GM12873 (cell line): ENCODE results near the gene NIPBL.

ENCODE experiments used
- TF ChIP-seq, protein P1 (sequence below): IDR thresholded peaks from 2 replicates; pipeline ENCODE4 v1.5.1; 2012; ENCODE audit warnings: low read depth, mild to moderate bottlenecking, moderate library complexity, low read length, control low read depth; ENCODE audit not compliant: insufficient read depth; ENCODE audit errors: missing control alignments

NIPBL gene

DNA sequence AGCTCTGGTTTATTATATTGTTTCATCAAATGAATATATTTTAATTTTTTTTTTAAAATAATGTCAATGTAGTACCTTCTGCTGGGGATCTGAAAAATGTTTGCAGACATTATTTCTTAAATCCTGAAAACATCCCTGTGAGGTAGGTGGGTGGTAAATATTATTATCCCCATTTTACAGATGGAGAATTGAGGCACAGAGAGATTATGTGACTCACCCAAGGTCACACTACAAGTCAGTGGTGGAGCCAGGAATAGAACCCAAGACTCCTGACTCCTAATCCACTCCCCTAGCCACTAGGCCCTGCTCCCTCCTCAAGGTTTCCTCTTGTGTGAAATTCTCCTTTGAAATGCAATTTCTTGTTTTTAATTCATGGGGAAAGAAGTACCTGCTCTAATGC lies 171.4 kb downstream of the NIPBL start:
- TF ChIP-seq, protein P1, sequence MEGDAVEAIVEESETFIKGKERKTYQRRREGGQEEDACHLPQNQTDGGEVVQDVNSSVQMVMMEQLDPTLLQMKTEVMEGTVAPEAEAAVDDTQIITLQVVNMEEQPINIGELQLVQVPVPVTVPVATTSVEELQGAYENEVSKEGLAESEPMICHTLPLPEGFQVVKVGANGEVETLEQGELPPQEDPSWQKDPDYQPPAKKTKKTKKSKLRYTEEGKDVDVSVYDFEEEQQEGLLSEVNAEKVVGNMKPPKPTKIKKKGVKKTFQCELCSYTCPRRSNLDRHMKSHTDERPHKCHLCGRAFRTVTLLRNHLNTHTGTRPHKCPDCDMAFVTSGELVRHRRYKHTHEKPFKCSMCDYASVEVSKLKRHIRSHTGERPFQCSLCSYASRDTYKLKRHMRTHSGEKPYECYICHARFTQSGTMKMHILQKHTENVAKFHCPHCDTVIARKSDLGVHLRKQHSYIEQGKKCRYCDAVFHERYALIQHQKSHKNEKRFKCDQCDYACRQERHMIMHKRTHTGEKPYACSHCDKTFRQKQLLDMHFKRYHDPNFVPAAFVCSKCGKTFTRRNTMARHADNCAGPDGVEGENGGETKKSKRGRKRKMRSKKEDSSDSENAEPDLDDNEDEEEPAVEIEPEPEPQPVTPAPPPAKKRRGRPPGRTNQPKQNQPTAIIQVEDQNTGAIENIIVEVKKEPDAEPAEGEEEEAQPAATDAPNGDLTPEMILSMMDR, result no peak

DNA sequence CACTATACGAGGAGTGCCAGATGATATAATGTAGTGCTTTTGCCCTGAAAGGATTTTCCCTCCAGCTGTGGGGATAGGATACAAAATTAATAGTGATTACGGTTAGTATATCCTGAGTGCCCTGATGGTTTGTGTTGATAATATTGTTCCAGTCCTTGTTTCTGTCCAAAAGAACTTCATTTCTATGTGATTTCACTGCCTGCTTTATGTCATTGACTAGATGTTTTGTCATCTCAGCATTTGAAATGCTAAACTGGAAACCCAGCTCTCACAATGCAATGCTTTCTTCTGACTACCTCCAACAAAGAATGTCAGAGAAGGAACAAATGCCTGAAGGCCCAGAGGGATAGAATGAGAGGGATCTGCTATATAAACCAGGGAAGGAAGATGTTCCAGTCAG lies 177.8 kb downstream of the NIPBL start:
- TF ChIP-seq, protein P1, result no peak

DNA sequence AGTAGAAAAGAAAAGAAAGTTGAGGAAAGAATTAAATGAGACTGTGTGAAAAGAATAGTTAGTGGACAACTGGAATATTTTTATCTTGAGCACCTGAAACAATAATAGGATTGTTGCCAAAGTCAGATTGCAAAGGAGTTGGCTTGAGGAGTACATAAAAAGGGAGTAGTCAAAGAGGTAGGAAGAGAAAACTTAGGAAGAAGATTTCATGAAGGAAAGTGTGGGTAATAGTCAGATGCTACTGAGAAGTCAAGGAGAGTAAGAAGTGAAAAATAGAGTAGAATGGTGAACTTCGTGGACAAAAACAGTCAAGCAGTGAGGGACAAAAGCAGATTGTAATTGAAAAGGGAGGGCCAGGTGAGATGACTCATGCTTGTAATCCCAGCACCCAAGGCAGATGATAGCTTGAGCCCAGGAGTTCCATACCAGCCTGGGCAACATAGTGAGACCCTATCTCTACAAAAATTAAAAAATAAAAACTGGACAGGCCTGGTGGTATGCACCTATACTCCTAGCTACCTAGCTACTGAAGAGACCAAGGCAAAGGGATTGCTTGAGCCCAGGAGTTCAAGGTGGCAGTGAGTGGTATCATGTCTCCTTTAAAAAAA lies 178.9 kb downstream of the NIPBL start:
- TF ChIP-seq, protein P1, result no peak

DNA sequence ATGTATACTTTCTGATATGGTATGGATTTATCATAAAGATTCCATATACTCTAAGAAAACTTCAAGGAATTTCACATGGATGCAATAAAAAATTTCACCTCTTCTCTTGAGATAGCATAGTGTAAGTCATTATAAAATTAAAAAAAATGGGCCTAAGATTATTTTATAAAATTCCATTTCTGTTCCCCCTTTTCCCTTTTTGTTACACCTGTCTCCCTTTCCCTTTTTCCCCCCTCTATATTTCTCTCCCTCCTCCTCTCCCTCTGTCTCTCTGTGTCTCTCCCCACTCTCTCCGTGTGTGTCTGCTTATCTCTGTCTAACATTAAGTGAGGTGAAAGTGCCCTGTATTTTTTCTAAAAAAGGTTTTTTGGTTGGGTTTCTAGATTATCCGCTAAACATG lies 180.2 kb downstream of the NIPBL start:
- TF ChIP-seq, protein P1, result no peak

DNA sequence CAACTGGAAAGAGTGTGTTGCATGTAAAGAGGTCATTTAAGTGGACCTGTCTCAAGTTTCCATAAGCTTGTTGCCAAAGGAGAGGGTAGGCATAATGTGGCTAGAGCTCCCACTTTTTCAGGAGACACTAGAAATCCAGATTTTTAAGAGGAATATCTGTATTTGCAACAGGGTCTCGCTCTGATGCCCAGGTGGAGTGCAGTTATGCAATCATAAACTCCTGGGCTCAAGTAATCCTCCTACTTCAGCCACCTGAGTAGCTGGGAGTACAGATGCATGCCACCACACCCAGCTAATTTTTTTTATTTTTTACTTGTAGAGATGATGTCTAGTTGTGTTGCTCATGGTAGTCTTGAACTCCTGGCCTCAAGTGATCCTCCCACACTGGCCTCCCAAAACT lies 183.5 kb downstream of the NIPBL start:
- TF ChIP-seq, protein P1, result no peak

DNA sequence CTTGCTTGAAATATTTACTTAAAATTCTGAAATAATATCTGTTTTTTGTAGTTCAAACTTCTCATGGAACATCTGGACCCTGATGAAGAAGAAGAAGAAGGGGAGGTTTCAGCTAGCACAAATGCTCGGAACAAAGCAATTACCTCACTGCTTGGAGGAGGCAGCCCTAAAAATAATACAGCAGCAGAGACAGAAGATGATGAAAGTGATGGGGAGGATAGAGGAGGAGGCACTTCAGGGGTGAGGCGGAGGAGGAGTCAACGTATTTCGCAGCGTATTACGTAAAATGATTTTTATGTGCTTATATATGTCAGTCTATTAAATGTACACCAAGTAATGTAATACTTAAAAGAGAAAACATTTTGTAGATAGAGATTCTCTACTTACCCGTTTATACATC lies 187.2 kb downstream of the NIPBL start:
- TF ChIP-seq, protein P1, result no peak

DNA sequence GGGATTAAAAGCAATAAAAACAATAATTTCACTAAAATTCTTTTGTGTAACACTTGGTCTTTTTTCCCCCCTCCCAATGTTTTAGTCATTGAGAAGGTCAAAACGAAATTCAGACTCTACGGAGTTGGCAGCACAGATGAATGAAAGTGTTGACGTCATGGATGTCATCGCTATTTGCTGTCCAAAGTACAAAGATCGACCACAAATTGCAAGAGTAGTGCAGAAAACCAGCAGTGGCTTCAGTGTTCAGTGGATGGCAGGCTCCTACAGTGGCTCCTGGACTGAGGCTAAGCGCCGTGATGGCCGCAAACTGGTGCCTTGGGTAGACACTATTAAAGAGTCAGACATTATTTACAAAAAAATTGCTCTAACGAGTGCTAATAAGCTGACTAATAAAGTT lies 187.9 kb downstream of the NIPBL start:
- TF ChIP-seq, protein P1, result no peak

DNA sequence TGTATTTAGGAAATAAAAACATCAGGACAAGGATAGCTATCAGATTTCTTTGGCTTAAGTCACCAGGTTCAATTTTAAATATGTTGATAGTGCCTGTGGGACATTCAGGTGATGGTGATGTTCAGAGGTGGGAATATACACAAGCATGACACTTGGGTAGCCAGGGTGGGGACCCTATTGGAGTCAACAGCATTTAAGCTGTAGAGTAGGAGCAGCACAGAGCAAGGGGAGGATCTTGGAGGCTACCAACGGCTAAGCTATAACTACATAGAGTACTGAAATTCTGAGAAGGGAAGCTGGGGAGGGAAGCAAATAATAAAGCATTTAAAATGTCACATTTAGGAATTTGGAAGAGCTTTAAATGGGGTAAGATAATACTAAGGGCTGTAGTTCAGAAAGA lies 194.9 kb downstream of the NIPBL start:
- TF ChIP-seq, protein P1, result no peak
